ENCODE data around the gene RPTOR.

DNA sequence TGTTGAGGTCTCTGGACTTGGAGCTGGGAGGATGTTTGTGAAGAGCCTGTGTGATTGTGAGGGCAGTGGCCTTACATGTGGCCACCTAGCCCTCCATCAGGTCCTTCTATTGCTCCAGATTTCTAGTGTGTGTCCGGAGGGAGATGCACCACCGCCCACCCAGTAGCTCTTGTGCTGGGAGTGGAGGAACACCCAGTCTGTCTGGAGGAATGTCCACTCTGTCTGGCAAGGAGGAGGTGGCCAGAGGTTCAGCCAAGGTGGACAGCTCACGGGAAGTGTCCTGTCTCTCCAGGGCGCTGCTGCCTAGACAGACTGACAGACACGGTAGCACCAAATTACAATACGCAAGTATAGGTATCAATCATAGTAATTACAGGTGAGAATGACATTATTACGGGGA lies 10.6 kb downstream of the RPTOR start:
- TF ChIP-seq EZH2 (IDR thresholded peaks at IDR 0.05) = no peak
- TF ChIP-seq POLR2AphosphoS5 (IDR thresholded peaks at IDR 0.05; ENCODE audit: borderline replicate concordance, low read depth, low read length) = no peak
- no peak for TF ChIP-seq FOXP2 (optimal IDR thresholded peaks at IDR 0.05; ENCODE audit: control extremely low read depth, extremely low read length, insufficient read depth)
